Transverse colon (tissue), 4 donors: ENCODE measurements around the gene RING1. TPM values are rescaled to one million over a fixed set of nuclear protein-coding genes. Genes with fewer than 3 reads are reported as not detected.

ENCODE experiments used
- DNase-seq: peaks from one replicate; pipeline ENCODE4 v3.0.0-alpha.2; 2019
- H3K27ac ChIP-seq, 4 donors: fragments of 200-600 bp; sonication (generic); 2 replicates each; pipeline ENCODE4 v1.5.1; 2016 to 2018; ENCODE audit warnings: inconsistent platforms in 4 of 4
- H3K27me3 ChIP-seq: fragments of 200-600 bp; sonication (generic); 2 replicates; pipeline ENCODE4 v1.5.1; 2017; ENCODE audit warnings: inconsistent platforms
- H3K36me3 ChIP-seq, 4 donors: fragments of 200-600 bp; sonication (generic); 2 replicates each; pipeline ENCODE4 v1.5.1; 2017 to 2019; ENCODE audit warnings: inconsistent platforms in 4 of 4
- H3K4me1 ChIP-seq, 4 donors: fragments of 200-600 bp; sonication (generic); 2 replicates each; pipeline ENCODE4 v1.5.1; 2017 to 2020; ENCODE audit warnings: inconsistent platforms in 4 of 4
- H3K4me3 ChIP-seq, 4 donors: fragments of 200-600 bp; sonication (generic); 1 replicate in 1 of 4; 2 replicates in 3 of 4; pipeline versions ENCODE4 v1.5.1 to v1.6.1; 2017 to 2019; ENCODE audit warnings: inconsistent platforms in 4 of 4
- H3K9me3 ChIP-seq, 2 donors: fragments of 200-600 bp; sonication (generic); 2 replicates each; pipeline ENCODE4 v1.5.1; 2017 to 2019; ENCODE audit warnings: inconsistent platforms in 2 of 2
- CTCF ChIP-seq, 5 experiments: fragments of 200-600 bp in 3 of 5; fragments of 450-650 bp in 2 of 5; sonication (generic) in 3 of 5; IDR thresholded peaks; 1 replicate in 2 of 5; 2 replicates in 3 of 5; pipeline ENCODE4 v1.5.1; 2016 to 2017; ENCODE audit warnings: antibody characterized with exemption in 5 of 5, inconsistent platforms in 3 of 5, mild to moderate bottlenecking in 2 of 5, moderate library complexity in 1 of 5
- EP300 ChIP-seq: sonication (generic); formaldehyde crosslinking; IDR thresholded peaks from one replicate; pipeline ENCODE4 v1.6.1; 2017; ENCODE audit warnings: antibody characterized with exemption, low read depth
- POLR2A ChIP-seq: fragments of 450-650 bp; IDR thresholded peaks from one replicate; pipeline ENCODE4 v1.6.1; 2016; ENCODE audit warnings: antibody characterized with exemption, mild to moderate bottlenecking, moderate library complexity
- POLR2AphosphoS5 ChIP-seq, 3 donors: sonication (generic); formaldehyde crosslinking; IDR thresholded peaks; one replicate each; pipeline ENCODE4 v1.6.1; 2016; ENCODE audit warnings: antibody characterized with exemption in 3 of 3
- WGBS, 2 donors: methylation state at CpG; one replicate each; pipeline ENCODE4 v1.1.5; 2018; ENCODE audit warnings: low coverage in 1 of 2; 5-methylcytosine and 5-hydroxymethylcytosine counted together
- in situ Hi-C, 4 donors: fragments of 200-750 bp; cut with MboI; loops; one replicate each; pipeline versions ENCODE4 v1.15.0 to v1.15.1; 2017; ENCODE audit warnings: low sequenced_read_pairs in 3 of 4, low pct_ligation_motif_present in 1 of 4, low pct_unique_long_range_greater_than_20kb in 1 of 4
- intact Hi-C: fragments of 100-400 bp; cut with DNase I; formaldehyde crosslinking; loops from one replicate; pipeline ENCODE4 v1.15.1; 2023; ENCODE audit warnings: low total_unique reads
- total RNA-seq, 4 donors: library from RNA; depleted of rRNA; stranded (reverse); fragments of >200 nt; gene quantifications; one replicate each; pipeline ENCODE4 v1.1.0, GENCODE V29; 2016

The RING1 gene
- total RNA-seq, 4 donors from 2014 or later: 10.8 to 29.9 (median 19.9) TPM

GRCh38 chr6:33173535-33174180, 34.6 kb upstream of the RING1 start:
- Histone ChIP-seq H3K9me3 (no peaks in the 10 kb centered on the region), H3K4me1 (no peaks in the 10 kb centered on the region), H3K36me3 (no peaks in the 10 kb centered on the region), H3K4me3 (no peak overlapping the region), H3K27me3 (peaks cover 4% of the 10 kb centered on the region), H3K27ac (no peak overlapping the region)
- in situ Hi-C loops: no loop called here
- intact Hi-C loops: no loop called here
- DNase-seq: no peak
- 42 to 75% methylated on average over 4 to 11 of the region's 11 CpGs for WGBS, 2 donors
- no peak for TF ChIP-seq CTCF (IDR thresholded peaks at IDR 0.05)
- no peak for TF ChIP-seq POLR2AphosphoS5 (IDR thresholded peaks at IDR 0.05)
- TF ChIP-seq POLR2A: no peak

GRCh38 chr6:33174784-33175183, 33.5 kb upstream of the RING1 start:
- intact Hi-C loops: no loop called here
- Histone ChIP-seq H3K4me1 (no peaks in the 10 kb centered on the region), H3K4me3 (no peak overlapping the region), H3K27ac (no peak overlapping the region), H3K27me3 (peaks cover 4% of the 10 kb centered on the region), H3K36me3 (no peaks in the 10 kb centered on the region), H3K9me3 (no peaks in the 10 kb centered on the region)
- 83 to 90% methylated on average over 2 to 4 of the region's 4 CpGs for WGBS, 2 donors
- in situ Hi-C loops: no loop called here
- no peak for TF ChIP-seq CTCF (IDR thresholded peaks at IDR 0.05)
- TF ChIP-seq POLR2AphosphoS5 (IDR thresholded peaks at IDR 0.05): no peak
- no peak for TF ChIP-seq POLR2A
- no peak for TF ChIP-seq EP300
- no peak for DNase-seq

GRCh38 chr6:33175436-33176069, 32.7 kb upstream of the RING1 start:
- in situ Hi-C loops (no loop called here), intact Hi-C loops (no loop called here)

GRCh38 chr6:33176906-33177305, 31.4 kb upstream of the RING1 start:
- no peak overlapping the region for H3K27ac ChIP-seq
- intact Hi-C loops: no loop called here
- no peak for DNase-seq
- no peak overlapping the region for H3K4me3 ChIP-seq
- no peaks in the 10 kb centered on the region for H3K36me3 ChIP-seq
- TF ChIP-seq POLR2AphosphoS5 (IDR thresholded peaks at IDR 0.05): no peak
- no peak for TF ChIP-seq EP300
- no peak for TF ChIP-seq CTCF (IDR thresholded peaks at IDR 0.05)
- TF ChIP-seq POLR2A: no peak
- peaks cover 4% of the 10 kb centered on the region for H3K27me3 ChIP-seq
- H3K4me1 ChIP-seq: no peaks in the 10 kb centered on the region
- H3K9me3 ChIP-seq: no peaks in the 10 kb centered on the region
- 92% methylated on average over 6 of the region's 7 CpGs; no CpG with 5 or more reads in 1 of the 2 donors for WGBS, 2 donors
- in situ Hi-C loops: no loop called here

More at GRCh38 chr6:33175436-33176069, 32.7 kb upstream of the RING1 start:
- H3K4me3 ChIP-seq: no peak overlapping the region
- H3K4me1 ChIP-seq: no peaks in the 10 kb centered on the region
- no peak for TF ChIP-seq EP300
- TF ChIP-seq POLR2A: no peak
- no peak for TF ChIP-seq POLR2AphosphoS5 (IDR thresholded peaks at IDR 0.05)
- TF ChIP-seq CTCF (IDR thresholded peaks at IDR 0.05): no peak
- DNase-seq: no peak
- WGBS, 2 donors: 65% methylated on average over 10 of the region's 10 CpGs; no CpG with 5 or more reads in 1 of the 2 donors
- peaks cover 4% of the 10 kb centered on the region for H3K27me3 ChIP-seq
- H3K36me3 ChIP-seq: no peaks in the 10 kb centered on the region
- H3K9me3 ChIP-seq: no peaks in the 10 kb centered on the region
- no peak overlapping the region for H3K27ac ChIP-seq
